ENCODE results near the gene UCN. TPM values are rescaled to one million over a fixed set of nuclear protein-coding genes. Genes with fewer than 3 reads are reported as not detected.
A peak's percentile ranks its signal among the peaks of the same experiment; 100 is the strongest.
"Not testable (repeated sequence)": the region's sequence is repeated elsewhere in the genome, so short reads cannot be mapped to it uniquely, and the experiment has no call there.

Gene UCN
- total RNA-seq, 1 donor from 2014 or later: 1.8 TPM

- Histone ChIP-seq H3K4me3 (ENCODE audit: low read depth, low read length) (no peak overlapping the region), H3K36me3 (ENCODE audit: control insufficient read depth, insufficient read depth, low read length) (no peaks in the 10 kb centered on the region), H3K27me3 (ENCODE audit: control insufficient read depth, insufficient read depth, low read length) (peaks cover 24% of the 10 kb centered on the region)
- DNase-seq (ENCODE audit: low read depth) (no peak), FAIRE-seq (no peak)
- no peak for TF ChIP-seq CTCF (IDR thresholded peaks at IDR 0.05; ENCODE audit: insufficient read depth, low read length, severe bottlenecking)
Measured at GRCh38 chr2:27305516-27305915, 2.7 kb downstream of the UCN start.

GRCh38 chr2:27304488-27305240 lies 3.6 kb downstream of the UCN start:
- Histone ChIP-seq H3K36me3 (ENCODE audit: control insufficient read depth, insufficient read depth, low read length) (no peaks in the 10 kb centered on the region), H3K27me3 (ENCODE audit: control insufficient read depth, insufficient read depth, low read length) (peaks cover 24% of the 10 kb centered on the region), H3K4me3 (ENCODE audit: low read depth, low read length) (no peak overlapping the region)
- DNase-seq (ENCODE audit: low read depth) (no peak), FAIRE-seq (no peak)
- TF ChIP-seq CTCF (IDR thresholded peaks at IDR 0.05; ENCODE audit: insufficient read depth, low read length, severe bottlenecking): no peak

GRCh38 chr2:27303093-27304025 lies 4.9 kb downstream of the UCN start:
- peak; percentile 66 for TF ChIP-seq CTCF (IDR thresholded peaks at IDR 0.05; ENCODE audit: insufficient read depth, low read length, severe bottlenecking)
- FAIRE-seq (no peak), DNase-seq (ENCODE audit: low read depth) (peak; percentile 75)
- no peaks in the 10 kb centered on the region for H3K36me3 ChIP-seq (ENCODE audit: control insufficient read depth, insufficient read depth, low read length)
- H3K27me3 ChIP-seq (ENCODE audit: control insufficient read depth, insufficient read depth, low read length): peaks cover 24% of the 10 kb centered on the region
- H3K4me3 ChIP-seq (ENCODE audit: low read depth, low read length): no peak overlapping the region

GRCh38 chr2:27300606-27301005 lies 7.6 kb downstream of the UCN start:
- not testable (repeated sequence) for H3K27me3 ChIP-seq (ENCODE audit: control insufficient read depth, insufficient read depth, low read length); FAIRE-seq; DNase-seq (ENCODE audit: low read depth)

GRCh38 chr2:27298391-27299080 lies 9.7 kb downstream of the UCN start:
- FAIRE-seq: no peak
- Histone ChIP-seq H3K4me3 (ENCODE audit: low read depth, low read length) (no peak overlapping the region), H3K36me3 (ENCODE audit: control insufficient read depth, insufficient read depth, low read length) (no peaks in the 10 kb centered on the region), H3K27me3 (ENCODE audit: control insufficient read depth, insufficient read depth, low read length) (peaks cover 2% of the 10 kb centered on the region)
- no peak for TF ChIP-seq CTCF (IDR thresholded peaks at IDR 0.05; ENCODE audit: insufficient read depth, low read length, severe bottlenecking)
- no peak for DNase-seq (ENCODE audit: low read depth)

More at GRCh38 chr2:27300606-27301005, 7.6 kb downstream of the UCN start:
- H3K36me3 ChIP-seq (ENCODE audit: control insufficient read depth, insufficient read depth, low read length); H3K4me3 ChIP-seq (ENCODE audit: low read depth, low read length): not testable (repeated sequence)

- no peak for TF ChIP-seq CTCF (IDR thresholded peaks at IDR 0.05; ENCODE audit: insufficient read depth, low read length, severe bottlenecking)
- Histone ChIP-seq H3K4me3 (ENCODE audit: low read depth, low read length) (no peak overlapping the region), H3K36me3 (ENCODE audit: control insufficient read depth, insufficient read depth, low read length) (no peaks in the 10 kb centered on the region), H3K27me3 (ENCODE audit: control insufficient read depth, insufficient read depth, low read length) (peaks cover 2% of the 10 kb centered on the region)
- FAIRE-seq (no peak), DNase-seq (ENCODE audit: low read depth) (no peak)
Measured at GRCh38 chr2:27297195-27297594, 11.1 kb downstream of the UCN start.

All from bronchial epithelial cell (primary cell).